LoVo (cell line): ENCODE results near the gene PICALM.

Source experiments
- DNase-seq: peaks from one replicate; pipeline ENCODE4 v3.0.0-alpha.2; 2016; ENCODE audit warnings: low spot score

PICALM gene

GRCh38 chr11:86081455-86081854 is 12.6 kb upstream of the PICALM start:
- no peak for DNase-seq

DNA sequence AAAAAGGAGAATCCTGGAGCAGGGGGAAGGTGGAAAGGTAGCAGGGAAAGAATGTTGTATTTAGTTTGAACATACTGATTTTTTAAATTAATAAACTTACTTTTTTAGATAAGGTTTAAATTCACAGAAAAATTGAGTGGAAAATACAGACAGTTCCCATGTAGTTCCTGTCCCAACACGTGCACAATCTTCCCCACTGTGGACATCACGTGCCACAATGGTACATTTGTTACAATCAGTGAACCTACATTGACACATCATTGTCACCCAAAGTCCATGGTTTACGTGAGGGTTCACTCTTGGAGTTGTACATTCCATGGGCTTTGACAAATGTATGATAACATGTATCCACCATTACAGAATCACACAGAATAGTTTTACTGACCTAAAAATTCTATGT is 10.5 kb upstream of the PICALM start:
- DNase-seq = no peak

GRCh38 chr11:86073948-86074347 is 5.1 kb upstream of the PICALM start:
- DNase-seq = no peak

DNA sequence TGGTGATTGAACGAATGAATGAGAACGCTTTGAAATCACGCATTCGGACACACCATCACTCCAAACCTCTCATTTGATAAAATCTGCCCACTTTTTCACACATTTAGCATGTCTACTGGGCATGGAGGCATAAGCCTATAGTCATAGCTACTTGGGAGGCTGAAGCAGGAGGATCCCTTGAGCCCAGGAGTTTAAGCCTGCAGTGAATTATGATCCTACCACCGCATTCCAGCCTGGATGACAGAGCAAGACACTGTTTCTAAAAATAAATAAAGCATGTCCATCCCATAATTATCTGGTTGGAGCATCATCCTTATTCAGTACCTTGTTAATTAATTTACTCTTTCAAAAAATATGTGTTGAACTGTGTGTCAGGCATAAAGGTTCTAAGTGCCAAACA is 3.3 kb upstream of the PICALM start:
- DNase-seq = no peak

DNA sequence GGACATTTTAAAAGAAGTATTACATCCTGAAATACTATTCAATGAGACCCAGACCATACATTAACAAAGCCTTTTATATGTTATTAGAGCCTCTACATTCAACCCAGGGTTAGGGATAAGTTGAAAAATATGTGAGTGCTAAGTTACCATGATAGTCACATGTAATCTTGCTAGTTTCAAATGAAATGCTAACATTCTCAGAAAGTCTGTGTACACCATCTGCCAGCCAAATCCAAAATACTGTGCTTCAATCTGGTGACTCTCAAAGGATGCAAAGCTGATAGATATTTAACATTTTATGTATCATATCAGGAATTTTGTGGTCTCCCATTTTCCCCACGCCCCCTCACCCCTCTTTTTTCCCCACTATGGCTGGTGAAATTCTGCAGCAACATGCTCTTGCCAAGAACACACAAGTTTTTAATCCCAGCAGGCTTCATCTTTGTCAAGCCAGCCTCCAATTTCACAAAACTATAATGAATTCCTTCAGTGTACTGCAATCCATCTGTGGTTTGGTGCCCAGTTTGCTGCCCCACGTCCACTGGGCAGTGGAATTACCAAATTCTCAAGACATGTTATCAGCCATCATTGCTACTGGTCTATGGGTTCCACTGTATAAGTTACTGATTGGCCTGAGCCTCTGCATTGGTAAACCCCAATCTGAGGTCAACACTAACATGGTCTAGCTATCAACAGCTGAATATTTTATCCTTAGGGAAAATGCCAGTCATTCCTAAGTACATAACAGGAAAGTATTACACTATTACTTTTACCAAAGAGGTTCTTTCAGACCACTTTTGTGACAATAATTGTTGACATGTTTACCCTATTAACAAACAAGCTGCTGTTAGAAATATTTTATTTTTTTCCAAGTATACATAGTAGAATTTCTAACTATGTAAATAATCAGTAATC is 1.5 kb upstream of the PICALM start:
- DNase-seq = no peak

DNA sequence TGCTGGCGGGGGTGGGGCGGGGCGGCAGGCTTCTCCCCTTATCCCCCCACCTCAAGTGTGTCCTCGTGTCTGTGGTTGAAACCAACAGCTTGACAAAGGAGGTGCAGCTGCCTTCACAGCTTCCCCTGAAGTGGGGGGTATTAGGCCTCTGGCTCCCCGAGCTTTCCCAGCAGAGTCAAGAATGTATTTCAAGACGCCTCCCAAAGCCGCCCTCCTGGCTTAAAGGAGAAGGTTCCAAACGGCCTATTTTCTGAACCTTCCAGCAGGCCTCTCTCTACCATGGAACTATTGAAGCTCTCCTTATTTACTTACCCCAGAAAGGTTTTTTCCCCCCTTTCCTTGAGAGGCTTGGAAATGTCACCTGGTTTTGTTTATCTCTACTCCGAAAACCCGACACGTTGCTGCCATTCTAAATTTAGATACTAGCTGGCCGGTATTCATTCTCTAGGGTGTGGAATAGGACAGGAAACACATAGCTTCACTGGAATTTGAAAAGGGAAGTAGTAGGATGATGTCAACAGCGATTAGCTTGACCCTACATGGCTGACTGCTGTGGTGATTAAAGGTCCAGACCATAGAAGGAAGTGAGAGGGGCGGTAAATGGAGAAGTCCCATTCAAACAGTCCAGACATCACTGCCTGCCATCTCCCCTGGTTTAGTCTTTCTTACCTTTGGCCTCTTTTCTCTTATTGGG is 671 bp upstream of the PICALM start:
- DNase-seq = peak; percentile 73

GRCh38 chr11:86068138-86068871 is 579 bp downstream of the PICALM start:
- no peak for DNase-seq

GRCh38 chr11:86067851-86068137 is 1.1 kb downstream of the PICALM start:
- no peak for DNase-seq

GRCh38 chr11:86067009-86067850 is 1.7 kb downstream of the PICALM start:
- peak; percentile 37 for DNase-seq

GRCh38 chr11:86066657-86067008 is 2.3 kb downstream of the PICALM start:
- no peak for DNase-seq

DNA sequence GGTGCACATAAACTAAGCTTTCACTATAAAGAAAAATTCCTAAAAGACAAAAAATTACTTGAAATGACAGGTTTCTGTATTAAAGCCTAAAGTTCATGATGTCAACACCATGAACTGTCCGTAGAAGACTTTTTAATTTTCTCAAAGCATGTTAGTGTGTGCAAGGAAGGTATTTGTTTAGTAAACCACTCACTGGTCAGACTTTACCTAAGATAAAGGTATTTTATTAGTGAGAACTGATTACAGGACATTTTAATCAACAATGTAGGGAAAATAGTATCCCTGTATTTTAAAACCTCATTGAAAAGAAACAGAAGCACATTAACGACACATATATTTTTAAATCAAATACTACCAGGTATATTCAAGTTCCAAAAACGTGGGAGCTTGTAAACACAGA is 2.9 kb downstream of the PICALM start:
- no peak for DNase-seq

- DNase-seq = no peak
Measured at GRCh38 chr11:86064220-86064803, 4.6 kb downstream of the PICALM start.

DNA sequence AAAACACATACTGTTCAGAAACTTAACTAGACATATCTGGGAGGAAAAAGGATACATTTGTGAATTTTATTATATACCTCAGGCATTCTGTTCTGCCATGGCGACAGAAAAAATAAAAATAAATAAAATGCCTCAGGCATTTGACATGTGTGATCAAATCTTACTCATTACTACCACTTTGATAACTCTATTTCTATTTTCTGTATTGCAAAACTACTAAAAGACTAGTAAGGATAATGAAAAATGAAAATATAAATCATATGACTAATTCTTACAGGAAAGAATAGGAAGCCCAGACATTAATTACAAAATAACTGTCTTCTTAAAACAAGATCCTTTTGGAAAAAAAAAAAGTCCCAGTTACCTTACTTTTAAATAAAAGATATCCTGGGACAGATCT is 5.3 kb downstream of the PICALM start:
- no peak for DNase-seq

DNA sequence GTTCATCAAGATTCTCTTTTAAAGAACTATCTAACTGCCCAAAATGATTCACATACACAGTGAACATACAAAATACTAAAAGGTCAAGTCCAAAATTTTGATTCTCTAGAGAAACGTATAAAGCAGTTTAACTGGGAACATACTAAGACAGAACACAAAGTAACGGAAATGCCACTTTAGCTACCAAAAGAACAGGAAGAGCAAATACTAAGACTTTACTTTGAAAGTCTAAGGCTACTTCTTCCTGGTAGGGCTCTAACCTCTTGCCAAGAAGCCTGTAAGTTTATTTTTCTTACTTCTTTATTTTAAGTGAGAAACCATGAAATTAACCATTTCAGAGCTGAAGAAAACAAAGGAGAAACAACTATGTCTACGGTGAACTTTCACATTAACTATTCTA is 6.2 kb downstream of the PICALM start:
- DNase-seq = no peak

DNA sequence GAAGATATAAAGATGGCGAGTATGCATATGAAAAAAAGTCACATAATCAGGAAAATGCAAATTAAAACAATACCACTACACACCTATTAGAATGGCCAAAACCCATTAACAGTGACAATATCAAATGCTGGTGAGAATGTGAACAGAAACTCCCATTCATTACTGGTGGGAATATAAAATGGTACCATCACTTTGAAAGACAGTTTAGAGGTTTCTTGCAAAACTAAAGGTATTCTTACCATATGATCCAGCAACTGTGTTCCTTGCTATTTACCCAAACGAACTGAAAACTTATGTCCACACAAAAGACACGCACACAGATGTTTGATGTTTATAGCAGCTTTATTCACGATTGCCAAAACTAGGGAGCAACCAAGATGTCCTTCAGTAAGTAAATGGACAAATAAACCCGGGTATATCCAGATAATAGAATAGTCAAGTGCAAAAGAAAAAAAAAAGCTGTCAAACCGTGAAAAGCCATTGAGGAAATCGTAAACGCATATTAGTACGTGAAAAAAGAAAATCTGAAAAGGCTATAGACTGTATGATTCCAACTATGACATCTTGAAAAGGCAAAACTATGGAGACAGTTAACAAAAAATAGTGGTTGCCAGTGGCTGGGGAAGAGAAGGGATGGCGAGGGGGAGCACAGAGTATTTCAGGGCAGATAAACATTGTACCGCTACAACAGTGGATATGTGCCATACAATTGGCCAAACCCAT is 7.2 kb downstream of the PICALM start:
- DNase-seq = no peak

DNA sequence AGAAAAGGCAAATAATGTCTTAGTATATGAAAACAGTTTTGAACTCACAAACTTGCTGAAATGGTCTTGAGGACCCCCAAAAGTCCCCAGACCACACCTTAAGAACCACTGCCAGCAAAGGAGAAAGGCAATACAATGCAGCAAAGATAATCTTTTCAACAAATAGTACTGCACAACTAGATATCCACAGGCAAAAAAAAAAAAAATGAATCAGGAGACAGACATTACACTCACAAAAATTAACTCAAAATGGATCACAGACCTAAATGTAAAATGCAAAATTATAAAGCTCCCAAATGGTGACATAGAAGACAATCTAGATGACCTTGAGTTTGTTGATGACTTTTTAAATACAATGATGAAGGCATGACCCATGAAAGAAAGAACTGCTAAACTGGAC is 8.3 kb downstream of the PICALM start:
- no peak for DNase-seq

GRCh38 chr11:86058360-86058759 is 10.5 kb downstream of the PICALM start:
- DNase-seq = no peak

DNA sequence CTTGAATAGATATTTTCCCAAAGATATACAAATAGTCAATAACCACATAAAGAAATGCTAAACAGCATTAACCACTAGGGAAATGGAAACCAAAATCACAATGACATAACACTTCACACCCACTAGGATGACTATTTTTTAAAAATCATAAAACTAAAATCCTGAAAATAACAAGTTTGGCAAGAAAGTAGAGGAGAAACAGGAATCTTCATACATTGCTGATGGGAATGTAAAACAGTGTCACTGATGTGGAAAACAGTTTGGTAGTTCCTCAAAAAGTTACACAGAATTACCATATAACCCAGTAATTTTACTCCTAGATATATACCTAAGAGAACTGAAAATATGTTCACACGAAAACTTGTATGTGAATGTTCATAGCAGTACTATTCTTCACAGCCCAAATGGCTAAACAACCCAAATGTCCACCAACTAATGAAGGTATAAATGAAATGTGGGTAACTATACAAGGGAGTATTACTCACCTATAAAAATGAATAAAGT is 12.5 kb downstream of the PICALM start:
- no peak for DNase-seq

GRCh38 chr11:86052693-86053641 is 15.9 kb downstream of the PICALM start:
- no peak for DNase-seq
